Cardiac fibroblast (primary cell): ENCODE measurements around the gene TAS2R16.

Experiments
- DNase-seq, 2 donors: peaks; one replicate each; pipeline versions ENCODE4 v3.0.0 to v3.0.0-alpha.2; 2010; ENCODE audit warnings: low read depth in 2 of 2
- H3K4me3 ChIP-seq, 2 donors: replicated peaks in 1 of 2; 1 replicate in 1 of 2; 2 replicates in 1 of 2; pipeline ENCODE4 v1.5.1; 2011; ENCODE audit warnings: low read depth in 2 of 2, low read length in 2 of 2, mild to moderate bottlenecking in 2 of 2, moderate library complexity in 1 of 2
- CTCF ChIP-seq: IDR thresholded peaks from one replicate; pipeline ENCODE4 v1.5.1; 2011; ENCODE audit warnings: low read depth, mild to moderate bottlenecking, low read length, inconsistent platforms

Gene TAS2R16

GRCh38 chr7:123026251-123026650 is 30.8 kb upstream of the TAS2R16 start:
- H3K4me3 ChIP-seq, result no peak overlapping the region
- no peak for TF ChIP-seq CTCF
- DNase-seq, result no peak

- TF ChIP-seq CTCF, result no peak
- no peak overlapping the region for H3K4me3 ChIP-seq
- DNase-seq, result peak; percentile 16 to 94
Measured at GRCh38 chr7:123024989-123025758, 29.7 kb upstream of the TAS2R16 start.

- no peak for TF ChIP-seq CTCF
- peak in 1 of 2 donors; percentile 80 for DNase-seq
- H3K4me3 ChIP-seq, result no peak overlapping the region
Measured at GRCh38 chr7:123023126-123023525, 27.6 kb upstream of the TAS2R16 start.

GRCh38 chr7:123022576-123022975 is 27.1 kb upstream of the TAS2R16 start:
- H3K4me3 ChIP-seq, result no peak overlapping the region
- peak in 1 of 2 donors; percentile 90 for DNase-seq
- no peak for TF ChIP-seq CTCF

- no peak for DNase-seq
- H3K4me3 ChIP-seq, result no peak overlapping the region
- TF ChIP-seq CTCF, result no peak
Measured at GRCh38 chr7:123012435-123012834, 16.9 kb upstream of the TAS2R16 start.

GRCh38 chr7:123011766-123012369 is 16.4 kb upstream of the TAS2R16 start:
- peak in 1 of 2 donors; percentile 16 for DNase-seq
- no peak overlapping the region for H3K4me3 ChIP-seq
- no peak for TF ChIP-seq CTCF
